CD4-positive, alpha-beta T cell treated with Interleukin-10 for 1 hour (primary cell): ENCODE measurements around the gene PREX1.

Source experiments
- DNase-seq: peaks from one replicate; pipeline ENCODE4 v3.0.0-alpha.2; 2020

Gene PREX1

DNA sequence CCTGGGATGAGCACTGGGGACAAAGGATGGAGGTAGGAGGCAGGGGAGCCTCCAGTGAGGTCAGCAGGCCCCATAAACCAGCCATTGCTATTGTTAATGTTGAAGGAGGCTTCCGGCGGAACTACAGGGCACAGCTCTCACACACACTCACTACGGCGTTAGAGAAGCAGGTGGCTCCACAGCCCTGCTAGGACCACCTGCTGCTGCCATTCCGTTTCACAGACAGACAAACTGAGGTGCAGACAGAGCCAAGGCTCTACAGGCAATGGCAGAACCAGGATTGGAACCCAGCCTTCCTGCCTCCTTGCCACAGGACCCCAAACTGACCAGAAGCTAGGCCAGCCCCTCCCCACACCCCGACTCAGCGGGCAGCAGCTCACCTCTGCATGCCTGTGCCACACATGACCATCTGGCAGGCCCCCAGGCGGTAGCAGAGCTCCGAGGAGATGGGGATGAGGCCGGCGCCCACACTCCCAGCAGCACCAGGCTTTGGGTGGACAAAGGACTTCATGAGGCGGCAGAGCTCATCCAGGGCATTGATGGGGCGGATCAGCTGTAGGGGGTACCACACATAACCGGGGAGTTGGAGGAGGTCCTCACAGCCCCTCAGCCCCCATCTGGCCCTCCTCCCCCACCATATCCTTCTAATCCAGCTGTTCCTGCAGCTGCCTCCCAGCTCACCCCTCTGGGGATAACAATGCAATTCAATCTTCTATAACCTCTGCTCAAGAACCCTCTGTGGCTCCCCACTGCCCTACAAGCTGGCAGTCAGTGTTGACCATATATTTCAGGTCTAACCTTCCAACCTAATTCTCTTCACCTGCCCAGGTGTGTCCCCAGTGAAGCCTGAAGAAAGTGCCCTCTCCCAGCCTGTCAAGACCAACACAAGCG is 198.5 kb downstream of the PREX1 start:
- DNase-seq = no peak

DNA sequence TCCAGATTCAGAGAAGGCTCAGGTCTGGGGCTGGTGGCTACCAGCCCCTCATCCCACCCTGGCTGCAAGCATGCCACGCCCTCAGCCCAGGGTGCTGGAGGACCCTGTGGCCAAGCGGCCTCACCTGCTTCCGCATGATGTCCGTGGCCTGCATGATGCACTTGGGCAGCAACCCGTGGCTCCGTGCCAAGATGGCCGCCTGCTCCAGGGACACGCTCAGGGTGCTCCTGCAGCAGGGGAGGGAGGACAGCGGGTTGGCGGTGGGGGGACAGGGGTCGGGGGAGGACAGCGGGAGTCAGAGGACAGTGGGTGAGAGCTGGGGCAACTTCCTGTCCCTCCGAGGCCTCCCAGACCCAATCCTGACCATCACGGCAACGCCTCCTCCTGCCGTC is 200.1 kb downstream of the PREX1 start:
- DNase-seq = no peak

DNA sequence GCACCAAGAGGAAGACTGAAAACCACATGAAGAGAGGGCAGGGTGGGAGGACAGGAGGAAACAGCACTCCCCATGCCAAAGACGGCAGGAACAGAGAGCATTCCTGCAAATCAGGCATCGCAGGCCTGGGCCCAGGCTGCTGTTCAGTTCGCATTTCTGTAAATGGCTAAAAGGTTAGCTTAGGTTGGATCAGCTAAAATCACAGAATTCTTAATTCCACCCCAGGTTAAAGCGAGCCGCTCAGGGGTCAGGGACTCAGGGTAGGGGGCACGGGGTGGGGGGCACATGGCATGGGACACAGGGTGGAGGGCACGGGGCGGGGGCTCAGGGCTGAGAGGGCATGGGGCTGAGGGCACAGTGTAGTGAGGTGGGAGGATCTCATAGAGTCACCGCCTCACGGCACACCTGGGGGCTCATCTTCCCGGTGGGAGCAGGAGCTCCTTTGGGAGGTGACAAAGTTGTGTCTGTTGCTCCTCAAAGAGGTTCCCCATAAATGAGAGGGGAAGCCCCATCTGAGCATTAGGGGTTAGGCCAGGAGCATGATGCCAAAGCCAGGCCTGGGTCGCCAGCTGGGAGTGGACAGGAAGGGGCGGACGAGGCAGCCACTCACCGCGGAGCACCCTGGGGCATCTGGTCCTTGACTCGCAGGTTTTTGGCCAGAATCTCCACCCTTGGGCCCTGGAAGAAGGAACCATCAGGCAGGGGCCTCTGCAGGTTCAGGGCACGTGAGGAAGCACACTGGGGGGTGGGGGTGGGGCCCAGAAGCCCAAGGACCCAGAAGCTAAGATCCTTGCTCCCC is 200.7 kb downstream of the PREX1 start:
- DNase-seq = no peak

- no peak for DNase-seq
These were observed 201.4 kb downstream of the PREX1 start for GRCh38 chr20:48626226-48626937.

DNA sequence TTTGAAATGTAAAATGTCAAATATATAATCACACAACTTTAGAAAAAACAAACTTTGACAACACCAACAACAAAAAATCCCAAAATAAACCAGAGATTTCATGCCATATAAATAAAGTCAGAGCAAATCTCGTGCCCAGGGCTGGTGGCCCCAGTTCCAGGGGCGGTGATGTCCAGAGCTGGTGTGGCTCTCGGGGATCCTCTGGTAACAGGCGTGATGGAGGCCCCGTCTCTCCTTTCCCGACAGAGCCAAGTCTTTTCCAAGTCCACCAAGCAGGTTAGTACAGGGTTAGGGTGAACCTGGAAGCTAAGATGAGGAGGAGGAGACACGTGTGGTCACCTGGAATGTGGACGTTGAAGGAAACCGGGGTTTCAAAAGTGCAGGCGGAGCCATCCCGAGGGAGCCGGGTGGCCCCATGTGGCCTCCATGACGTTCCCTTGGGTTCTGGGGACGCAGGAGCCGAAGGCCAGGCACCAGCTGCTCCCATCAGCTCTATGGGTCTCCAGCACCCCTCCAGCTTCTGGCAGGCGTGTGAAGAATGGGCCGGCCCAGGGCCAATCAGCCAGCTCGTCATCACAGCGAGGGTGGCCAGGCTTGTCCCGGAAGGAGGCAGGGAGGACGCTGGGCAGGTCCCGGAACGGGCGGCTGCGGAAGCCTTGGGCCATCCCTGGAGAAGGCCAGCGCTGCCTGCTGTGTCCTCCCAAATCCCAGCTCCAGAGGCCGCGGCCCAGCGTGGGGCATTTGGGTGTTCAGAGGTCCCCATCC is 202.5 kb downstream of the PREX1 start:
- no peak for DNase-seq

GRCh38 chr20:48624315-48625020 is 203.3 kb downstream of the PREX1 start:
- no peak for DNase-seq

GRCh38 chr20:48623906-48624265 is 203.9 kb downstream of the PREX1 start:
- DNase-seq = no peak

- no peak for DNase-seq
These were observed 204.5 kb downstream of the PREX1 start for GRCh38 chr20:48623176-48623905.

DNA sequence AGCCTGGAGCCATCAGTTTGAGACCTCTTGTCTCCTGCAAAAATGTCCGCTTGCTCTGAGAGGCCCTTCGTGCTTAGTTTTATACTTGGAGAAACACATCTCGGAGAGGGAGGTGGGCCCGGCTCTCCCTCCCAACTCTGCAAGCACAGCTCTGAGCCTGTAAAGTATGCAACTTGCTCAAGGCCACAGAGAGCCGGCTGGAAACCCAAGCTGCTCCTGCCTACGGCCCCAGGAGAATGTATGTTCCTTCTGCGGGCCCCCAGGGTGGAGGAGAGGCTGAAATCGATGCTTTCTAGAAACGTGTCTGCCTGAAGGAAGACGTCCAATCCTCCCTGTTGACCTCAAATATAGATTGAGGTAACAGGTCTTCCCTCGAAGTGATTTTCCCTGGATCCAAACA is 205.4 kb downstream of the PREX1 start:
- DNase-seq = no peak

DNA sequence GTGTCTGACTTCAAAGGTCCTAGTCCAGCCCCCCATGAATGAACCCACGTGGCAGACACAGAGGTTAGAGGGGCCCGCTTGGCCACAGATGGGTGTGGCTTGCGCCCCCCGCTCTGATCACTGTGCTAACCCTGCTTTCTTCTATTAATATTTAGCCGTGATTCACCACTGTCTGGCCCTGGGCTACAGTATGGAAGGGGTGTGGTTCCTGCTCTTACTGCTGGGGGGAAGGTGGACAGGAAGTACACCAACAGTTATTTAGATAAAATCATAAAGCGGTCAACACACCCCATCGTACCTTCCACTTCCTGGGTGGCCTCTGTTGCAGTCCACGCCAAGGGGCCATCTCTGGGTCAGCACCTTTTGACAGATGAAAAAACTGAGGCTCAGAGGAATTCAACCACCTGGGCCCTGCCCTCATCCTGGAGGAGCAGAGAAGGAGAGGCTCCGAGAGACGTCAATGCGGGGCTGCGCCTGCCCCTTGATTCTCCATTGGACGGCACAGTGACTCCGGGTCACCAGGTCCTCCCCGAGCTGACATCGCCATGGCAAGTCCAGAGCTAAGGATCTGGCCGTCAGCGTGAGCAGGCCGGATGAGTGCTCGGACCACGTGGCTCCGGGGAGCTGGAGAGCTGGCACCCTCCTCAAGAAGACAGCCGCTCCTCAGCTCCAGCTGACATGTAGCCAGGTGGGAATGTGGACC is 206.3 kb downstream of the PREX1 start:
- no peak for DNase-seq

GRCh38 chr20:48620507-48621375 is 207.1 kb downstream of the PREX1 start:
- DNase-seq = peak; percentile 67

DNA sequence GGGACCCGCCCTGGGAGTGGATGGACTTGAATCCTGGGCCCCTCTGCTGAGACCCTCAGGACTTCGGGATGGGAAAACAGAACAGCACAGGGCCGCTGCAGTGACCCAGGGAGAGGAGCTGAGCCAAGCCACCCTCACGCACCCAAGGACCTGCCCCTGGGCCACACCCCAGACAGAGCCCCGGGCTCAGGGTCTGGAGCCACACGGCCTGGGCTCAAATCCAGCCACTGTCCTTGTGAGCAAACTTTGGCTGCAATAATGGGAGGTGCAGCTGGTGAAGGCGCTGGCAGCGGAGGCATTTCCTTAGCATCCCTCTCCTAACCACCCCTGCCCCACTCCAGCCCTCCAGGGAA is 207.7 kb downstream of the PREX1 start:
- no peak for DNase-seq

GRCh38 chr20:48619126-48620101 is 208.4 kb downstream of the PREX1 start:
- DNase-seq = no peak

DNA sequence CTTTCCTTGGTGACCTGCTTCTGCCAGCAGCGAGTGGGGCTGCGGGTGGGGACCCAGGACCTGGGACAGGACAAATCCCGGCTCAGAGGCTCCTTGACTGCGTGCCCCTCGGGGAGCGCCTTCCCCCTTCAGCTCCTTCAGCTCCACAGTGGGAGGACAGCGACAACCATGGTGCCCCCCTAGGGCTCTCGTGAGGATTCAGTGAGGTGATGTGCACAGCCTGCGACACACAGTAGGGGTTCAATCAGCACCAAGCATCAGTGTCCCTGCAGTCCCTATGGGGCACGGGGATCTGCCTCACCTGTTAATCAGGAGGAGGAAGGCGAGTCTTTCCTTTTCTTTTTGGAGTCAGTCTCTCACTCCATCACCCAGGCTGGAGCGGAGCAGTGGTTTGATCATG is 209.2 kb downstream of the PREX1 start:
- no peak for DNase-seq

DNA sequence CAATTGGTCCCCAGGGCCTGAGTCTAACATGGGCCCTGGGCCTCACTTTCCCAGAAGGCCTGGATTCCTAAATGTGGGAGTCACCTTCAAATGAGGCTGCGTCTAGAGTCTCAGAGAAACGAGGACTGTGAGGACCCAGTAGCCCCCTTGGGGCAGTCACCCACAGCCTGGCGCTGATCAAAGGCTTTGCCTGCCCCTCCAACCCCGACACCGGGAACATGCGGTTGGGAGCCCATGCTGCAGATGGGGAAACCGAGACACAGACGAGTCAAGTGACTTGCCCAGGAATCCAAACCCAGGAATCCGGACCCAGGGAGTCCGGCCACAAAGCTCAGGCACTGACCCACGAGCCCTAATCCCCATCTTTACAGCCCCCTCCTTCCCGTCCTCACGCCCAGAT is 209.7 kb downstream of the PREX1 start:
- no peak for DNase-seq

- DNase-seq = no peak
These were observed 210.3 kb downstream of the PREX1 start for GRCh38 chr20:48617481-48617880.

DNA sequence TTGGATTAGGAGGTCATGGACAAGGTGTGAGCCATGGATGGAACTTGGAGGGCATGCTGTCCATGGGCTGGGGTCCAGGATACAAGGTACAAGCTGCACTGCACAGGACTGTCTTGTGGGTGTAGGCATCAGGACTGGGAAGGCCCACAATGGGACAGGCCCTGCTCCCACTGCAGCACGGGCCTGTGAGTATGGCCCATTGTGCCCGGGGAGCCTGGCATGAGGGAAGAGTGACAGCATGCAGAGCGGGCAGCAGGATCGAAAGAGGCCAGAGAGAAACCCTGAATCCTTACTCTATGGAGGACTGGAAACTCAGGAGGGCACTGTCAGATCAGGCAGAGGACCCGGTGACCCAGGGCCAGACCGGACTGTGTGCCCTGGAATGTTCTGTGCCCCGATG is 211.3 kb downstream of the PREX1 start:
- no peak for DNase-seq

DNA sequence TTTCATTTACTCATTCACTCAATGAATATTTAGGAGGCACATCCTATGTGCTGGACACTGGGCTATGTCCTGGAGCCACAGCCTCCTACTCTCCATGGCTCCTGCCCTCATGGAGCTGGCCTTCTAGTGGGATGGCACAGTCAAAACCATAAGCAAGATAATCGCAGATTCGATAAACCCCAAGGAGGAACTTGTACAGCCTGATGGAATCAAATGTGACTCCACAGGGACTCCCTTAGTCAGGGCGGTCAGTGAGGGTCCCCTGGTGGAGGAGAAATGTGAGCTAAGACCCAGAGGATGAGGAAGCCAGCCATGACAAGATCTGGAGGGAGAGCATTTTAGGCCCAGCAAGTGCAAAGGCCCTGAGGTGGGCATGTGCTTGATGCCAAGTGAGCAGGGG is 211.9 kb downstream of the PREX1 start:
- no peak for DNase-seq
